GM19324 (cell line): ENCODE results near the gene C2orf81.
"Not testable (repeated sequence)": the region's sequence is repeated elsewhere in the genome, so short reads cannot be mapped to it uniquely, and the experiment has no call there.

Source experiments
- ATAC-seq: cut with Tn5 transposase; IDR thresholded peaks from one replicate; pipeline ENCODE4 v1.9.1; 2021; ENCODE audit warnings: mild to moderate bottlenecking, moderate library complexity; ENCODE audit not compliant: unreplicated experiment, low FRiP score

C2orf81 gene

GRCh38 chr2:74424139-74424992 lies 2.9 kb upstream of the C2orf81 start:
- no peak for ATAC-seq

- ATAC-seq = no peak
Observed at GRCh38 chr2:74423231-74424095, 2.0 kb upstream of the C2orf81 start.

- ATAC-seq = not testable (repeated sequence)
Observed at GRCh38 chr2:74420443-74421103, 846 bp downstream of the C2orf81 start.

- no peak for ATAC-seq
Observed at GRCh38 chr2:74420006-74420405, 1.4 kb downstream of the C2orf81 start.

- no peak for ATAC-seq
Observed at GRCh38 chr2:74419345-74419744, 2.1 kb downstream of the C2orf81 start.

GRCh38 chr2:74418312-74418711 lies 3.1 kb downstream of the C2orf81 start:
- no peak for ATAC-seq

- ATAC-seq = no peak
Observed at GRCh38 chr2:74417763-74418162, 3.7 kb downstream of the C2orf81 start.

GRCh38 chr2:74417197-74417596 lies 4.2 kb downstream of the C2orf81 start:
- ATAC-seq = no peak

- ATAC-seq = no peak
Observed at GRCh38 chr2:74416778-74417177, 4.6 kb downstream of the C2orf81 start.

- no peak for ATAC-seq
Observed at GRCh38 chr2:74415762-74416395, 5.5 kb downstream of the C2orf81 start.

GRCh38 chr2:74414881-74415761 lies 6.3 kb downstream of the C2orf81 start:
- ATAC-seq = no peak

GRCh38 chr2:74414441-74414840 lies 7.0 kb downstream of the C2orf81 start:
- ATAC-seq = no peak

- ATAC-seq = no peak
Observed at GRCh38 chr2:74413001-74413698, 8.3 kb downstream of the C2orf81 start.

- ATAC-seq = no peak
Observed at GRCh38 chr2:74407682-74408081, 13.7 kb downstream of the C2orf81 start.

- no peak for ATAC-seq
Observed at GRCh38 chr2:74406035-74406434, 15.4 kb downstream of the C2orf81 start.

- ATAC-seq = no peak
Observed at GRCh38 chr2:74401891-74402290, 19.5 kb downstream of the C2orf81 start.

- ATAC-seq = no peak
Observed at GRCh38 chr2:74399785-74400184, 21.6 kb downstream of the C2orf81 start.

GRCh38 chr2:74396149-74396548 lies 25.3 kb downstream of the C2orf81 start:
- ATAC-seq = no peak

- no peak for ATAC-seq
Observed at GRCh38 chr2:74393525-74393924, 27.9 kb downstream of the C2orf81 start.
